HUES48 (cell line): Measurements from ENCODE around the gene SMAD2.

ENCODE experiments used
- H3K27ac ChIP-seq: one replicate; pipeline ENCODE4 v1.7.0; 2013; ENCODE audit warnings: low read depth, low read length, inconsistent platforms
- H3K27me3 ChIP-seq: 2 replicates; pipeline ENCODE4 v1.6.1; 2013; ENCODE audit warnings: mild to moderate bottlenecking, low read length; ENCODE audit not compliant: control insufficient read depth, insufficient read depth
- H3K36me3 ChIP-seq: 2 replicates; pipeline ENCODE4 v1.6.1; 2013; ENCODE audit warnings: low read length; ENCODE audit not compliant: control insufficient read depth, insufficient read depth
- H3K4me1 ChIP-seq: 2 replicates; pipeline ENCODE4 v1.6.1; 2013; ENCODE audit warnings: mild to moderate bottlenecking, low read length; ENCODE audit not compliant: control insufficient read depth, insufficient read depth
- H3K4me3 ChIP-seq: 2 replicates; pipeline ENCODE4 v1.5.1; 2013; ENCODE audit warnings: mild to moderate bottlenecking, low read depth, low read length
- H3K9ac ChIP-seq: 2 replicates; pipeline ENCODE4 v1.6.1; 2013; ENCODE audit warnings: mild to moderate bottlenecking, low read depth, low read length, moderate library complexity
- H3K9me3 ChIP-seq: 2 replicates; pipeline ENCODE4 v1.6.1; 2013; ENCODE audit warnings: low read length; ENCODE audit not compliant: control insufficient read depth, insufficient read depth

The SMAD2 gene

GRCh38 chr18:47876813-47877212 lies 53.6 kb downstream of the SMAD2 start:
- H3K36me3 ChIP-seq: peaks cover 35% of the 10 kb centered on the region
- H3K4me1 ChIP-seq: peaks cover 16% of the 10 kb centered on the region; the same call in 1 of the 2 replicates
- no peak overlapping the region for H3K27ac ChIP-seq
- no peaks in the 10 kb centered on the region for H3K9me3 ChIP-seq
- H3K27me3 ChIP-seq: no peaks in the 10 kb centered on the region
- no peak overlapping the region for H3K4me3 ChIP-seq
- no peak overlapping the region for H3K9ac ChIP-seq

GRCh38 chr18:47873625-47874024 lies 56.8 kb downstream of the SMAD2 start:
- Histone ChIP-seq H3K9ac (no peak overlapping the region), H3K27ac (peak overlapping the region; percentile 15), H3K36me3 (peaks cover 22% of the 10 kb centered on the region)

GRCh38 chr18:47872426-47872825 lies 58.0 kb downstream of the SMAD2 start:
- no peak overlapping the region for H3K9ac ChIP-seq
- peaks cover 11% of the 10 kb centered on the region; the same call in 1 of the 2 replicates for H3K4me1 ChIP-seq
- H3K4me3 ChIP-seq: no peak overlapping the region
- no peaks in the 10 kb centered on the region for H3K27me3 ChIP-seq
- H3K9me3 ChIP-seq: no peaks in the 10 kb centered on the region
- no peak overlapping the region for H3K27ac ChIP-seq
- H3K36me3 ChIP-seq: peaks cover 30% of the 10 kb centered on the region

More at GRCh38 chr18:47873625-47874024, 56.8 kb downstream of the SMAD2 start:
- H3K9me3 ChIP-seq: no peaks in the 10 kb centered on the region
- H3K4me1 ChIP-seq: peaks cover 11% of the 10 kb centered on the region; the same call in 1 of the 2 replicates
- no peaks in the 10 kb centered on the region for H3K27me3 ChIP-seq
- H3K4me3 ChIP-seq: no peak overlapping the region

- Histone ChIP-seq H3K27me3 (no peaks in the 10 kb centered on the region), H3K4me3 (no peak overlapping the region), H3K4me1 (peaks cover 11% of the 10 kb centered on the region; the same call in 1 of the 2 replicates), H3K9ac (no peak overlapping the region), H3K36me3 (peaks cover 39% of the 10 kb centered on the region), H3K9me3 (no peaks in the 10 kb centered on the region), H3K27ac (no peak overlapping the region)
These were observed 59.2 kb downstream of the SMAD2 start for GRCh38 chr18:47871288-47871687.

GRCh38 chr18:47870605-47871004 lies 59.9 kb downstream of the SMAD2 start:
- Histone ChIP-seq H3K27ac (no peak overlapping the region), H3K9me3 (no peaks in the 10 kb centered on the region), H3K4me1 (peaks cover 11% of the 10 kb centered on the region; the same call in 1 of the 2 replicates), H3K36me3 (peaks cover 38% of the 10 kb centered on the region), H3K4me3 (no peak overlapping the region), H3K27me3 (no peaks in the 10 kb centered on the region), H3K9ac (no peak overlapping the region)

- no peaks in the 10 kb centered on the region for H3K27me3 ChIP-seq
- peaks cover 54% of the 10 kb centered on the region for H3K36me3 ChIP-seq
- no peak overlapping the region for H3K9ac ChIP-seq
- no peak overlapping the region for H3K4me3 ChIP-seq
- no peak overlapping the region for H3K27ac ChIP-seq
- peaks cover 5% of the 10 kb centered on the region; the same call in 1 of the 2 replicates for H3K4me1 ChIP-seq
- no peaks in the 10 kb centered on the region for H3K9me3 ChIP-seq
These were observed 61.7 kb downstream of the SMAD2 start for GRCh38 chr18:47868744-47869143.

- H3K36me3 ChIP-seq: peaks cover 73% of the 10 kb centered on the region
- H3K9ac ChIP-seq: no peak overlapping the region
- H3K9me3 ChIP-seq: no peaks in the 10 kb centered on the region
- H3K27me3 ChIP-seq: no peaks in the 10 kb centered on the region
- no peak overlapping the region for H3K27ac ChIP-seq
- H3K4me1 ChIP-seq: no peaks in the 10 kb centered on the region
- H3K4me3 ChIP-seq: no peak overlapping the region
These were observed 65.3 kb downstream of the SMAD2 start for GRCh38 chr18:47865183-47865582.

GRCh38 chr18:47863041-47863440 lies 67.4 kb downstream of the SMAD2 start:
- peaks cover 78% of the 10 kb centered on the region for H3K36me3 ChIP-seq
- peaks cover 15% of the 10 kb centered on the region; the same call in 1 of the 2 replicates for H3K9me3 ChIP-seq
- no peak overlapping the region for H3K4me3 ChIP-seq
- no peaks in the 10 kb centered on the region for H3K4me1 ChIP-seq
- no peak overlapping the region for H3K27ac ChIP-seq
- no peaks in the 10 kb centered on the region for H3K27me3 ChIP-seq
- H3K9ac ChIP-seq: no peak overlapping the region

- peaks cover 19% of the 10 kb centered on the region; the same call in 1 of the 2 replicates for H3K9me3 ChIP-seq
- no peak overlapping the region for H3K27ac ChIP-seq
- H3K4me3 ChIP-seq: no peak overlapping the region
- no peaks in the 10 kb centered on the region for H3K4me1 ChIP-seq
- no peak overlapping the region for H3K9ac ChIP-seq
- no peaks in the 10 kb centered on the region for H3K27me3 ChIP-seq
- H3K36me3 ChIP-seq: peaks cover 59% of the 10 kb centered on the region
These were observed 71.9 kb downstream of the SMAD2 start for GRCh38 chr18:47858607-47859006.

GRCh38 chr18:47847635-47848034 lies 82.8 kb downstream of the SMAD2 start:
- H3K9ac ChIP-seq: no peak overlapping the region
- no peaks in the 10 kb centered on the region for H3K9me3 ChIP-seq
- H3K36me3 ChIP-seq: peaks cover 64% of the 10 kb centered on the region
- H3K27me3 ChIP-seq: no peaks in the 10 kb centered on the region
- H3K4me1 ChIP-seq: no peaks in the 10 kb centered on the region
- H3K27ac ChIP-seq: no peak overlapping the region
- H3K4me3 ChIP-seq: no peak overlapping the region

GRCh38 chr18:47846431-47846830 lies 84.0 kb downstream of the SMAD2 start:
- Histone ChIP-seq H3K4me1 (no peaks in the 10 kb centered on the region), H3K4me3 (no peak overlapping the region), H3K27ac (no peak overlapping the region), H3K36me3 (peaks cover 74% of the 10 kb centered on the region), H3K9me3 (no peaks in the 10 kb centered on the region), H3K27me3 (no peaks in the 10 kb centered on the region), H3K9ac (no peak overlapping the region)
